SK-N-MC (cell line): ENCODE measurements around the gene MALRD1.

Experiments
- EZH2 ChIP-seq: fragments of 200-600 bp; sonication (generic); IDR thresholded peaks from one replicate; pipeline ENCODE4 v1.6.1; 2017; ENCODE audit warnings: antibody characterized with exemption
- FOXP2 ChIP-seq: optimal IDR thresholded peaks from 2 replicates; pipeline ENCODE3; 2011; ENCODE audit warnings: mild to moderate bottlenecking, moderate library complexity; ENCODE audit not compliant: insufficient read depth; ENCODE audit errors: extremely low read length, control extremely low read depth
- POLR2AphosphoS5 ChIP-seq: IDR thresholded peaks from 2 replicates; pipeline ENCODE4 v1.6.1; 2012; ENCODE audit warnings: mild to moderate bottlenecking, low read depth, low read length, borderline replicate concordance

GRCh38 chr10:19426034-19426433 lies 377.4 kb downstream of the MALRD1 start:
- TF ChIP-seq POLR2AphosphoS5 (no peak), EZH2 (no peak), FOXP2 (no peak)
